NCI-H345 treated with DMSO at 0.1 percent for 48 hours (cell line): ENCODE measurements around the gene SLC39A3.
A peak's percentile ranks its signal among the peaks of the same experiment; 100 is the strongest.

ENCODE experiments used
- DNase-seq: peaks from one replicate; lab custom pipeline; 2025; ENCODE audit not compliant: unreplicated experiment; lab: John Stamatoyannopoulos, UW

The SLC39A3 gene, protein sequence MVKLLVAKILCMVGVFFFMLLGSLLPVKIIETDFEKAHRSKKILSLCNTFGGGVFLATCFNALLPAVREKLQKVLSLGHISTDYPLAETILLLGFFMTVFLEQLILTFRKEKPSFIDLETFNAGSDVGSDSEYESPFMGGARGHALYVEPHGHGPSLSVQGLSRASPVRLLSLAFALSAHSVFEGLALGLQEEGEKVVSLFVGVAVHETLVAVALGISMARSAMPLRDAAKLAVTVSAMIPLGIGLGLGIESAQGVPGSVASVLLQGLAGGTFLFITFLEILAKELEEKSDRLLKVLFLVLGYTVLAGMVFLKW

DNA sequence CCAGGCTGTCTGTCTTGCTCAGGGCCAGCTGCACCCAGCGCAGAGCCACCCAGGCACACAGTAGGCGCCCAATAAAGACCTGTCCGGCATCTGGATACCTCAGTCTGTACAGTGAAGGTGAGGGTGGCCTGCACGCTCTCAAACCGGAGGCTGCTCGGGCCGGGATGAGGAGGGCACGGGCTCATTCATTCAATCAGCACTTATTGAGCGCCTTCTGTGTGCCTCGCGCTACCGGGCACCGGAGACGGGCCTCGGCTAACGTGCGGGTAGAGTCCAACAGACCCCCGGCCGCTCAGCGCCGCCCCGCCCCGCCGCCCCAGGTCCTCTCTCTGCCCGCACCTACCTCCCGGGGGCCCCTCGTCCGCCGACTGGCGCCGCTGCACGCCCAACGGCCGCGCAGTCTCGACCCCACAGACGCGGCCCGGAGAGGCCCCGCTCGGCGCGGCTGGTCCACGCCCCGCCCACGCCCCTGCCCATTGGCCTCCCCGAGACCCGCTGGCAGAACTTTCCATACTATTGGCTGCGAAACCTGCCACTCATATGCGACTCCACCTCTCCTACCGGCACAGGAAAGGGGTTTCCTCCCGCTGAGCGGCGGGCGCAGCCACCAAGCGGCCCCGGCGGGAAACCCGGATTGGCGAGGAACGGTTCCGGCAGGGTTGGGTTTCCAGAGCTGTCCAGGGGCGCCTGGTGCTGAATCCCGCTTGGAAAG, at the start of gene SLC39A3:
TSS of gene SLC39A3 (minus strand) at position 416 of the 712 bp plus-strand sequence. CDS start 2,760 bp downstream, outside the sequence.
- DNase-seq, result peak; percentile 79

DNA sequence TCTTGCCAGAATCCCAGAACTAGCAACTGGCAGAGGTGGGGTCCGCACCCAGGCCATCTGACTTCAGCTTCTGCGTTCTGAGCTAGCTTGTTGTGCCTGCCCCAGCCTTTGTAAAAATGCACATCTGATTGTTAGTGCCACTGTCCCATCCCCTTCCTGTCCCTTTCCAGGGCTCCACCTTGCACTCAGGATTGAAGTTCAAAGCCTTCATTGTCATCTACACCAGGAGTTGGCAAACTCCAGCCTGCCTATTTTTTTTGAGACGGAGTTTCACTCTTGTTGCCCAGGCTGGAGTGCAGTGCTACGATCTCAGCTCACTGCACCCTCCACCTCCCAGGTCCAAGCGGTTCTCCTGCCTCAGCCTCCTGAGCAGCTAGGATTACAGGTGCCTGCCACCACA, 48.4 kb upstream of the SLC39A3 start:
- no peak for DNase-seq

GRCh38 chr19:2787115-2787514, 47.3 kb upstream of the SLC39A3 start:
- DNase-seq, result no peak

DNA sequence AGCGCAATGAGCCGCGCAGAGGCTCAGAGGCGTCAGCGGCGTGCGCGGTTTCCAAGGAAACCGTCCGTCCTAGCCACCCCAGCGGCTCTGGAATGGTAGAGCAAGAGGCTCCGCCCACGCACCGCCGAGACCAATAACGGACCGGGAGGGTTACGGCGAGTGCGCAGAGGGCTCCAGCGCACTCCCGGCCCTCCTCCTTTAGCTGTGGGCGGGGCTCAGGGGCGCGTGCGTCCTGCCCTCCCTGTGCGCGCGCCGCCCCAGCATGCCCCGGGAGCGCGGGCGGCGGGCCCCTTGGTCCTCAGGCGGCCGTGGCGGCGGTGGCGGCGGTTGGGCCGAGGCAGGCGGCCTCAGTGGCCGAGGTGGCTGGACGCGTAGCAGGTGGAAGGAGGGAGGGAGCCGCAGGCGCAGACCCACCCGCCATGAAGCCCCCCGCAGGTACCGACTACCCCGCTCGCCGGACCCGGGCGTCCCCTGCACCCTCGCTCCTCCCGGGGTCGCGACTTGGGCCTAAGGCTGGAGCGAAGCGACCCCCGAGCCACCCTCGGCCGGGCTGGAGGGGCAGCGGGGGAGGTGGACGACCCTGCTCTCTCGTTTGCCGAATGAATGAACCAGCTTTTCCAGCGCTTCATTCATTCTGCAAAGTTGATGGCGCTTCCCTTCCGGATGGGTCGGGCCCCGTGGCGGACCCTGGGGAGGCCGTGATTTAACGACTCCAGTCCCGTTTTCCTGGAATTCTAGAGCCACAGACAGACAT, 45.6 kb upstream of the SLC39A3 start, which contains the start of gene THOP1:
TSS of gene THOP1 (plus strand) at position 260 of the 754 bp plus-strand sequence. CDS start at position 420, 160 bp downstream.
- peak; percentile 96 for DNase-seq

GRCh38 chr19:2783781-2784145, 43.9 kb upstream of the SLC39A3 start:
- no peak for DNase-seq

GRCh38 chr19:2782936-2783780, 43.3 kb upstream of the SLC39A3 start, which contains the start of gene SGTA:
Gene SGTA, minus strand, starts transcription at chr19:2783273. Its CDS starts 14,205 bp downstream, at chr19:2769068.
- DNase-seq, result peak; percentile 98

- no peak for DNase-seq
Observed at GRCh38 chr19:2782329-2782935, 42.6 kb upstream of the SLC39A3 start.

DNA sequence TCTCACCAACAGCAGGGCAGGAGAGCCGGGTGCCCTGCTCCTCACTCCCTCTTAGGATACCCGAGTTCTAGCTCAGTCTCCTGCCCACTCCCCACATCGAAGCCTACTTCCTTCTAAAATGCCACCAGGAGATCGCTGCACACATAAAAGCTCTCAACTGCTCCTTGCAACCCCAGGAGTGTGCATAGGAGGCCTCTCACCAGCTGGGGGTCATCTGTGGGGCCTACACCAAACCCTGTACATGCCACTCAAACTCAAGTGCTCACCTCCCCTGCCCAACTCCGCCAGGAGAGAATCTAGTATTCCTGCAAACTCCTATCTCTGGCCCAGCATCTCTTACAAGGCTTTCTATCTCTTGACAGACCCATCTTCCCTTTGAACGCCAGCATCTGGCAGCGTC, 40.5 kb upstream of the SLC39A3 start:
- no peak for DNase-seq

DNA sequence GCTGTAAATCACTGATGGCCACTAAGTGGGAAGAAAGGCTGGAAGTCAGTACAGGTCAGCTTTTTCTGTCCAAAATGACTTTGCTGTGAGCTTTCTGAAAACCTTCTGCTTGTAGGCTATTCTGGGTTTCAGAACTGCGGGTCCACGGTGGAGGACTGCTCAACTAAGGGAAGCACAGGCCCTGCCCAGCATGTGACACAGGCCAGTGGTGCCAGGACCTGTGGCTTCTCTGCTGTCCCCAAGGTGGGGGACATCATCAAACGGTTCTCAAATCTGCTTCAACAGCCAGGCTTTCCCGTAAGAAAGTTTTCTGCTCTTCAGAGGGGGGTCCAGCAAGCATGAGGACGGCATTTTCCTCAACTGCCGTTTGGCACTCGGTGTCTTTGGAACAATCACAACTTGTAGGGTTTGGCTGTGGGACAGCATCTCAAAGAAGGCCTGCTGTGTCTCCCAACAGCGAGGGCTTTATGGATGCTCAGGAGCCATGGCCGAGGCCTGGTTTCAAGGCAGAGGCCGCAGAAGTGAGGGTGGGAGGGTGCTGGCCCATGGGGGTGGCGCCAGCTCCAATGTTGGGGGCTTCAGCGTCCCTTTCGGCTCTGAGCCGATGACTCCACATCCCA, 39.4 kb upstream of the SLC39A3 start:
- DNase-seq, result no peak

DNA sequence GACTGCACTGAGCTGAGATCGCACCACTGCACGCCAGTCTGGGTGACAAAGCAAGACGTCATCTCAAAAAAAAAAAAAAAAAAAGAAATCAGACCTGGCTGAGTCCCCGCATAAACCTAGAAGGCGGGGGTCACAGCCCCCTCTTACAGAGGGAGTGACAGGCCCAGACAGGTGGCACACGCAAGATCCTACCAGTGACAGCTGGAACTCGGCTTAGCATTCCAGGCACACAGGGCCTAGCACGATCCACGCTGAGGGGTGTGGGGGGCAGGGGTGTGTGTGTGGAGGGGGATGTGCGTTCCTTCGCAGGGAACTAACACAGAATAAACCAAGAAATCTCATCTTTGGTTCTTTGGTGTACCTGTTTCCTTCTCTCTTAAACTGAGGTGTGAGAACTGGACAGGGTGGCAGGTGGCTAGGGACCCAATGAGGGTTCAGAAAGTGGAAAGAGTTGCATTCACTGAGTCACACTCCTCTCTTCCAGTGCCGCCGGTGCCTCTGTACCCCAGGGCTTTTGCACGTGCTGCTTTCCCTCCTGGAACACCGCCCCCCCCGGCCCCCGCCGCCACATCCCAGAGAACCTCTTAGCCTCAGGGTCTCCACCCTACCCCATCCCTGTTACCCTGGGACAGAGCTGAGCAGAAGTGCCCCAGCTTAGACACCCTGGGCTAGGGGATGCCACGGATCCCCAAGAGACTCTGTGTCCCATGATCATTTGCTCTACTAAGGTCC, 38.3 kb upstream of the SLC39A3 start:
- DNase-seq, result no peak

- no peak for DNase-seq
Observed at GRCh38 chr19:2775556-2776430, 36.0 kb upstream of the SLC39A3 start.

GRCh38 chr19:2774953-2775555, 35.2 kb upstream of the SLC39A3 start:
- DNase-seq, result no peak

- DNase-seq, result no peak
Observed at GRCh38 chr19:2774083-2774679, 34.4 kb upstream of the SLC39A3 start.

DNA sequence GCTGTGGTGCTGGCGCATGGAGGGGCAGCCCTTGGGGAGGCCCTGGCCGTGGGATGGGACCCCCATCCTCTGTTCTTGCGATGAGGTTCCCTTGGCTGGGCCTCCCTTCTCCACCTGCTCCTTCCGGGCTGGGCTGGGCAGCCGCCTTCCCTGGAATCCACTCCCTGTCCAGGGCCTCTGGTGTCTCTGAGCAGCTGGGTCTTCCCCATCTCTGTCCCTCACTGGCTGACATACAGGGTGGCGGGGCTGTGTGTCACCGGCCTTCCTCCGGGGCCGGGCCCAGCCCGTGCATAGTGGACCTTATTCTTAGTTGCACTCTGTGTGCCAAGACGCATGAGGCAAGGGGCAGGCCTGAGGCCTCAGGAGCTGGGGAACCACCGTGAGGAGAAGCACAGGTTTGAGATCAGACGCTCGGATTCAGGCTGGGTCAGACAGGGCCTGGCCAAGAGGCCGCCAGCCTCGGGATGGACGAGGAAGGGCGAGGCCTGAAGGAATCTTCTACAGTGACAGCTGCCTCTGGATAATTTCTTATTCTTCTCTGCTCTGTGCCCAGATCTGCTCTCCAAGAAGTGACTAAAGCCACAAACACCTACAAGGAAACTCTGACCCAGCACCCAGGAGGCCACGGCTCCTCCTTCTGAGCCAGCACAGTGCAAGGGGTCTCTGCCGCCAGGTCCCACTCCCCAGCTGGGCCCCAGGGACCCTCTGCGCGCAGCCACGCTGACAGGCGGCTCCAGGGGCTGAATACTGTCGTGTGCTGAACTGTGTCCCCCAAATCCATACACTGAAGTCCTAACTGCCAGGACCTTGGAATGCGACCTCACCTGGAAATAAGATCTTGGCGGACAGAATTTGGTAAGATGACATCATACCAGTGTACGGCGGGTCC, 32.2 kb upstream of the SLC39A3 start:
- no peak for DNase-seq

GRCh38 chr19:2770055-2771013, 30.5 kb upstream of the SLC39A3 start:
- no peak for DNase-seq
